HG02588 (cell line): ENCODE data around the gene VPS54.

ENCODE experiments used
- ATAC-seq: cut with Tn5 transposase; IDR thresholded peaks from one replicate; pipeline ENCODE4 v1.9.1; 2021; ENCODE audit warnings: mild to moderate bottlenecking, moderate library complexity; ENCODE audit not compliant: unreplicated experiment

Gene VPS54

DNA sequence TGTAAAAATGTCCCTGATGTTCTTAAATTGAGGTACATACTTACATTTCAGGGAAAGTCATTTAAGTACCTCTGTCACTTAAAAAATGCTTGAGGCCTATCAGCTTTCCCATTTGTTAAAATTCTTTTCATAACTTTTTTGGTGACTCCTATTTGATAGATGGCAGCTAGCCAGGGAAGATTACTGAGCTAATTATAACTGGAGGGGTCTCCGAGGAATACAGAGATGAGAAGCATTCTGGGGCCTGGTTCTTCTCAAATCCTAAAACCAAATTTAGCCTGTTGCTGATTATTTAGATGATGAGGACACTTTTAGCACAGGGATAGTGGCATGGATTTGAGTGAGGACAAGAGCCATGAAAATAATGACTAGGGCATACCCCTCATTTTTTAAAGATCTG lies 172.7 kb downstream of the VPS54 start:
- no peak for ATAC-seq

DNA sequence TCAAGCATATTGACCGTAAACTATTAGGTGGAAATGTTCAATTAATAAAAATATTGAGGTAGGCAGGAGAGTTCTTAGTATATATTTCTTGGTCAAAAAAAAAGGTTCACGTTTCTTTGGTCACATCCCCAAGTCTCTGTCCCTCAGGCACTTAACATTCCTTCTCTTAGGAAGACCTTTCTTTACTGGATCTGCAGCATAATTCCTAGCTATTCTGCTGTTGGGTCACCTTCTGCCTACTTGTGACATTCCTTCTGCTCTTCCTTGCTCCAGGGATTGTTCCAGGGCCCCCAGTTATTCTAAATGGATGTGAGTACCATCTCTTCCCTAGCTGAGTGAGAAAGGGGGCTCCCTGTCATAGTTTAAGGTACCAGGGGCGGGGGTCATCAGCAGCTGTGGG lies 173.4 kb downstream of the VPS54 start:
- no peak for ATAC-seq

DNA sequence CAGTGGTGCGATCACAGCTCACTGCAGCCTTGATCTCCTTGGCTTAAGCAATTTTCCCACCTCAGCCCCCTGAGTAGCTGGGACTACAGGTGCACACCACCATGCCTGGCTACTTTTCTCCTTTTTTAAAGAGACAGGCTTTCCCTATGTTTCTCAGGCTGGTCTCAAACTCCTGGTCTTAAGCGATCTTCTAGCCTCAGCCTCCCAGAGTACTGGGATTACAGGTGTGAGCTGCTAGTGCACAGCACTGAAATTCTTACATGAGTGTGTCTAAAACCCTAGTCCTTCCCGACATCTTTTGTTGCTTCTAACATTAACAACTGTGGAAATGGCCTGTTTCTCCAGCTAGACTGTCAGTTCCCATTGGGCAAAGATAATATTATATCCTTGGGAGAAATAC lies 174.6 kb downstream of the VPS54 start:
- no peak for ATAC-seq

DNA sequence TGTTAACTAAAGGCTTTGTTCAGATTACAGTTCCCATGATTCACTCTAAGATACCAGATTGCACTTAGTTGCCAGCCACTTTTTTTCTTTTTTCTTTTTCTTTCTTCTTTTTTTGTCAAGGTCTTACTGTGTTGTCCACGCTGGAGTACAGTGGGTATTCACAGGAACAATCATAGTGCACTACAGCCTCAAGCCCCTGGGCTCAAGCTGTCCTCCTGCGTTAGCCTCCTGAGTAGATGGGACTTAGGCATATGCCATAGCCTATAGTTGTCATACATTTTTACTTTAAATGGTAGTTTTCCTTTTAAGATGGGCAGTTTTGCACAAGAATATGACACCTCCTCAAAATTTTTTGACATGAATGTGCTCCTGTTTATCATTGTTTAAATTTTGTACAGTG lies 175.4 kb downstream of the VPS54 start:
- ATAC-seq: no peak

DNA sequence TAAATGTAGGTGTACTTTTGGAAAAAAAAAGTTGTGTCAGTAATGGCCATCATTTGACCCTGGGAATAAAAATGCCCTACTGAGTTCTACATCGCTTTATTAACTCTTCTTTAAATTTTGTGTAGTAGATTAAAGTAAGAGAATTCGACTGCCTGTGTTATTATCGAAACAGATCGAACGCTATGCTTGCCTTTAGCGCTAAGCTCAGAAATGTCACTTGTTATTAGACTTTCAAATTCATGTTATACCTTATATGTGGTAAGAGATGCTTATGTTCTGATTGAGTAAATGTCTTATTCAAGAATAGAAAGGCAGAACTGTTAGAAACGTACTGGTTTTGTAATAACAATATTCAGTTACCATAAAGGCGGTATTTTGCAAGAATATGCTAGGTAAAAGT lies 176.1 kb downstream of the VPS54 start:
- no peak for ATAC-seq

DNA sequence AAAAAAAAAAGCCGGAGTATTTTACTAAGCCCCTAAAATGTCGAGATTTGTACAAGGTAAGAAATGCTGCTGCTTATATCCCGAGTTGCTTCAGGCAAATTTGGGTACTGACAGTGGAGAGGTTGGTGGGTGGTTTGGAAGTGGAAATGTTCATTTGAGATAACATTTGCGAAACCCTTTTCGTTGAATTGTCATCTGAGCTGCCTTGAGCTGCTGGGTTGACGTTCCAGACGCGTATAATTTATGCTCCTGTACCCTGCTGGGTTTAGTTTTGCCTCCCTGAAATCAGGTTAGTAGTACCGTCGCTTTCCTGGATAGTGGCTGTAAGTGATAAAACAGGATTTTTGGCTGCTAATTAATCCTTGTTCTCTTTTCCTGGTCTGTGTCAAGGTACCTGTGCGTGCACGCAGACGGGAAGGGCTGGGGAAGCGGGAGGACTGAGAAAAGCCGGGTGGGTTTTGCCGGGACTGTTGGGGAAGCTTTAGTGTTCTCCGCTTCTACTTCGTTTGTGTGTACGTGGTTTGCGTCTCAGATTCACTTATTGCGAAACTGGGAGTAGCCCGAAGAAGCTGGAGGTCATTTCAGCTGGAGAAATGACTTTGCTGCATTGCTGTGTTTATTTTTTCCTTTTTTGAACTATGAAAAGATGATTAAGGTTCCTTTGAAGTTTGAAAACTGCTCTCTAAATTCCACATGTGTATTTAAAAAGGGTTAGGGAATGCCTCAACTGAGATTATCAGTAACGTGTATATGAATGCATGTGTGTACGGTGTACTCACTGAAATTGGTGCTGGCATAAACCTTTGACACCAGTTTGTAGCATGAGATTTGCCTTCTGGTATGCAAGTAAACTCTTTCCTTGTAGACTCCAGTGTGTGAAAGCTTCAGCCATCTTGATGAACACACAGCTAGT lies 176.8 kb downstream of the VPS54 start:
- no peak for ATAC-seq
